HG03575 (cell line): ENCODE data around the gene HOXC11.

Experiments used
- ATAC-seq: cut with Tn5 transposase; IDR thresholded peaks from one replicate; pipeline ENCODE4 v1.9.1; 2021; ENCODE audit not compliant: unreplicated experiment, insufficient number of reproducible peaks, low FRiP score; ENCODE audit errors: extremely low read depth

Gene HOXC11

GRCh38 chr12:54025499-54026405 lies 52.8 kb downstream of the HOXC11 start:
- no peak for ATAC-seq

- no peak for ATAC-seq
These were observed 53.9 kb downstream of the HOXC11 start for GRCh38 chr12:54026640-54027441.
